Activated CD4-positive, alpha-beta T cell treated with anti-CD3 and anti-CD28 coated beads, Interleukin-2, Interleukin-6, amounts not matched to agents 100 ng/mL and 50 ng/mL, durations not matched to agents 16 hours and 8 hours (primary cell): ENCODE results near the gene RETNLB.

Experiments
- DNase-seq: peaks from one replicate; pipeline ENCODE4 v3.0.0-alpha.2; 2020

Gene RETNLB, protein sequence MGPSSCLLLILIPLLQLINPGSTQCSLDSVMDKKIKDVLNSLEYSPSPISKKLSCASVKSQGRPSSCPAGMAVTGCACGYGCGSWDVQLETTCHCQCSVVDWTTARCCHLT

DNA sequence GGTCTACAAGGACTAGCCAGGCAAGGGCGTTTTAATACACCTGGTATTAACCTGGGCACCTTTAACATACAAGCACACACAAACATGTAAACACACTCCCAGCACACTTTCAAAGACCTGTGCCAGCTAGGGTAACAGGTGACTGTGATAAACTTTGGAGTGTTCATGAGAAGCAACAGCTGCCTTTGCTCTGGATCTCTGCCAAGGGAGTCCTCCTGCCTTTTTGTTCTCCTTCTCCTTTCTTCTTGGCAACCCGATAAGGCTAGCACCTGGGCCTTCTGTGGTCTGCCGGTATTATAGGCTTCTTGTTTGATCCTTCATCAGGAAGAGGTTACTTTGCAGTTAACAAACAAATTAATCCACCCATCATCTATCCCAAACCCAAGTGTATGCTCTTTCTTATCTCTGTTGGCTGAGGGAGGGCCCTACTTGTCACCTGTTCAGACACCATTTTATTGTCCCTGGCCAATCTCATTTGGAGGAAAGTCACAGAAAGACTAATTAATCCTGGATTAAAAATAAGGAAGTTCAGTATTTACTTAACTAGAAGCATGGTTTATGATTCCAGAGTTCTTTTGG lies at the start of gene RETNLB:
RETNLB (minus strand) TSS at position 7 of the 579 bp plus-strand sequence. CDS start 225 bp downstream, outside the sequence.
- DNase-seq: no peak

- peak; percentile 71 for DNase-seq
Observed at GRCh38 chr3:108806316-108806715, 49.1 kb upstream of the RETNLB start.

- DNase-seq: no peak
Observed at GRCh38 chr3:108804966-108805365, 47.8 kb upstream of the RETNLB start.

- DNase-seq: no peak
Observed at GRCh38 chr3:108804437-108804836, 47.2 kb upstream of the RETNLB start.

GRCh38 chr3:108791473-108791872 lies 34.3 kb upstream of the RETNLB start:
- no peak for DNase-seq

- peak; percentile 14 for DNase-seq
Observed at GRCh38 chr3:108780235-108780634, 23.0 kb upstream of the RETNLB start.

GRCh38 chr3:108779496-108779895 lies 22.3 kb upstream of the RETNLB start:
- no peak for DNase-seq

GRCh38 chr3:108775649-108776048 lies 18.4 kb upstream of the RETNLB start:
- no peak for DNase-seq

DNA sequence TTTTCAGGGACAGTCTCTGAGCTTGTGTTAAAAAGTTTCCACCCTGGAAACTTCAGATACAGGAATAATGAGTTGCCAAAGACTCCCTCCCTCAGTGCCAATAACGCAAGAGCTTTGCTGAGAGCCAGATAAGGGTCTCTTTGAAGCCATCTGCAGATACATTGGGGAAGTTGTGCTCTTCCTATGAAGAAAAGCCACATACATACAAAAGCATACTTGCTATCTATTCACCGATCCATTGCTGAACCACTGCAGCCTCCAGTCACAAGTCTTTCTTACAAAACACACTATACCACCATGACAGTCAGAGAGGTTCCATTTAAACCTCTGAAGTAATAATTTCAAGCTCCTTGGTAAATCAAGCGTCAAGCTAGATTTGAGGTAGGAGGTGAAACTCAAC lies 10.0 kb upstream of the RETNLB start:
- no peak for DNase-seq

DNA sequence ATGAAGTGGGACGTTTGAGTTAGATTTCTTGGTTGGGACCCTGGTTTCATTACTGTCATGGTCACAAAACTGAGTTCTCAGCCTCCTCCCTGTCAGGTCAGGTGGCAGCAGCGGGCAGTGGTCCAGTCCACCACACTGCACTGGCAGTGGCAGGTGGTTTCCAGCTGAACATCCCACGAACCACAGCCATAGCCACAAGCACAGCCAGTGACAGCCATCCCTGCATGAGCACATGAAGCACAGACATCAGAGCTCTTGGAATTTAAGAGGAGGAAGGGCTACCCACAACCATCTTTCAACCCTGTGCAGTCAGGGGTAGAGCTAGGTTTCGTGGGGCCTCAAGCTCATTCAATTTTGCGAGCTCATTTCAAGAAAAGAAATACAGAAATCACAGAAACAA lies 1.5 kb downstream of the RETNLB start:
- DNase-seq: no peak

DNA sequence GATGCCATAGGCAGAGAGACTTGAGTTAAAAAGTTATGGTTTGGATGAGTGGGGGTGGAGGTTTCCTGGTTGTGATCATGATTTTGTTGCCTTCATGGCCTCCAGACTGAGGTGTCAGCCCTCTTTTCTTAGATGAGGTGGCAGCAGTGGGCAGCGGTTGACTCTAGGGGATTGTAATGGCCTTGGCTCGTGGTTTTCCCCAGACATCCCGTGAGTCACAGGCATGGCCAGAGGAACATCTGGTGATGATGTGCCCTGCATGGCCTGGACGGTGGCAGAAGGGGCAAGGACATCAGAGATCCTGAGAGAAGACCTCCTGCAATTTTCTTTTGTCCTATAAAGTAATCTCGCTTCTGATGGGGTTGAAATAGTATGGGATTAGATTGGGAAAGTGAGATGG lies 12.4 kb downstream of the RETNLB start:
- no peak for DNase-seq

- DNase-seq: no peak
Observed at GRCh38 chr3:108742929-108743328, 14.3 kb downstream of the RETNLB start.

- no peak for DNase-seq
Observed at GRCh38 chr3:108736821-108737220, 20.4 kb downstream of the RETNLB start.

- no peak for DNase-seq
Observed at GRCh38 chr3:108728934-108729333, 28.3 kb downstream of the RETNLB start.

- no peak for DNase-seq
Observed at GRCh38 chr3:108728105-108728504, 29.1 kb downstream of the RETNLB start.

GRCh38 chr3:108724101-108724500 lies 33.1 kb downstream of the RETNLB start:
- no peak for DNase-seq

DNA sequence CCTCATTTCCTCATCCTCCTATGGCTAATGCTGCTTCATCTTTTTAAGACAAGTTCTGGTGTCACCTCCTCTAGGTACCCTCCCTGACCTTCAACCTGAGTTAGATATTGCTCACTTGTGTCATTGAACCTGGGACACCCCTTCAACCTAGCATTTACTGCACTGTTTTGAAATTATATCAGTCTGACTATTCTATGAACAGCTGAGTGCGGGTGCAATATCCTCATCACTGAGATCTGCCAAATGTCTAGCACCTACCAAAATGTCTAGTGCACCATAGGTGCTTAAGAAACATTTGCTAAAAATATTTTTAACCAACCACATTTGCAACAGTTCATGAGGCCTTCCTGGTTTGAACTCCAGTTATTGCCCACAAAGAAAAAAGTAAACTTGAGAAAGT lies 34.5 kb downstream of the RETNLB start:
- DNase-seq: no peak

- no peak for DNase-seq
Observed at GRCh38 chr3:108719178-108719806, 37.9 kb downstream of the RETNLB start.

- DNase-seq: no peak
Observed at GRCh38 chr3:108718454-108718853, 38.8 kb downstream of the RETNLB start.

DNA sequence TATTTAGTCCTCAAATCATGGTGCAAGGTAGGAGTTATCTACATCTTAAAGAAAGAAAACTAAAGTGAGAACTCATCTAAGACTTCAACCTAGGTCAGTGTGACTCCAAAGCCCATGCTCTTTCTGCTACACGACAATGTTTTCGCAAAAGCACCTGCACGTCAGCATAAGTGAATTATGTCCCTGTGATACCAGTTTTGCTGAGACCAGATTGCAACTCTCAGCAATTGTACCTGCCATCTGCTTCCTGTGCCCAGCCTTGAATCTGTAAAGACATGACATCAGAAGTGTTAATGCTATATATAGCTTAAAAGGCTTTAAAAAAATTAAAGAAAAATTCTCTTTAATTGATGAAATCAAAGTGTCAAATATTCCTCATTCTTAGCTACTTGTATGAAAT lies 43.4 kb downstream of the RETNLB start:
- no peak for DNase-seq

DNA sequence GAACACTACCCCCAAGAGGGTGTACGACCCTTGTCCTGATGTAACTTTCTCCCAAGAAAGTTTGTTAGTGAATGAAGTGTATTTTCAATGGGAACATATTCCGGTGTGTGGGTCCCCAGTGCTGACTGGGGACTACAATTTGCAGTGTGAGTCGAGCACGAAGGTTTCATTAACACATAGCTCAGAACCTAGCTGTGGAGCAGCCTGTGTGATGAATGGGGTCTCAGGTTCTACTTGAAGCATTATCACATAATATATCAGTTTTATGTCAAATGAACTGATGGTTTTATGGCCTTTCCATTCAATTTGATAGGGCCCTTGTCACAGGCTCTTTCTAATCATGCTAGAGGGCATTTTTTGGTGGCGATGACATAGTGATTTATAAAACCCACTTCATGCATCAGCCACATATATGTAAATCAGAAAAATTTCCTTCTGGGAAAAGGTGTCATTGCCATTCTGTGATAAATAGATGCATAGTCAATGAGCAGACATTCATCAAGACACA lies 44.1 kb downstream of the RETNLB start:
- DNase-seq: no peak
